Naive thymus-derived CD4-positive, alpha-beta T cell (primary cell): ENCODE data around the gene SMTNL2. TPM values are rescaled to one million over a fixed set of nuclear protein-coding genes. Genes with fewer than 3 reads are reported as not detected.
"Not testable (repeated sequence)": the region's sequence is repeated elsewhere in the genome, so short reads cannot be mapped to it uniquely, and the experiment has no call there.

Experiments used
- ATAC-seq: fragments of 150-1000 bp; cut with Tn5 transposase; 2 replicates; pipeline ENCODE4 v1.10.0; 2021; ENCODE audit warnings: mild to moderate bottlenecking, moderate library complexity
- CTCF ChIA-PET: fragments of 350-600 bp; sonication (Branson Sonifier 250); formaldehyde crosslinking; loops from one replicate; lab custom pipeline; 2021; ENCODE audit warnings: antibody characterized with exemption; lab: Charles Lee
- POLR2A ChIA-PET: fragments of 350-600 bp; sonication (Branson Sonifier 250); formaldehyde crosslinking; loops from one replicate; lab custom pipeline; 2021; ENCODE audit warnings: antibody characterized with exemption, inconsistent platforms; lab: Charles Lee
- DNase-seq, 9 donors: peaks; one replicate each; pipeline versions ENCODE4 v3.0.0 to v3.0.0-alpha.2; 2020 to 2022; ENCODE audit warnings: mixed read lengths in 1 of 9
- H3K27ac ChIP-seq: one replicate; pipeline ENCODE4 v1.7.0; 2013; ENCODE audit warnings: mild to moderate bottlenecking, low read depth, low read length, moderate library complexity
- H3K27me3 ChIP-seq, 2 donors: one replicate each; pipeline ENCODE4 v1.7.0; 2013; ENCODE audit warnings: low read length in 2 of 2, mild to moderate bottlenecking in 2 of 2, moderate library complexity in 2 of 2; ENCODE audit not compliant: control insufficient read depth in 2 of 2, insufficient read depth in 2 of 2
- H3K36me3 ChIP-seq, 3 experiments: 1 replicate in 2 of 3; 2 replicates in 1 of 3; pipeline ENCODE4 v1.7.0; 2013; ENCODE audit warnings: low read length in 3 of 3, mild to moderate bottlenecking in 3 of 3, moderate library complexity in 1 of 3; ENCODE audit not compliant: insufficient read depth in 3 of 3, control insufficient read depth in 2 of 3
- H3K4me1 ChIP-seq, 2 donors: one replicate each; pipeline ENCODE4 v1.7.0; 2013; ENCODE audit warnings: low read length in 2 of 2, mild to moderate bottlenecking in 2 of 2, moderate library complexity in 1 of 2; ENCODE audit not compliant: control insufficient read depth in 2 of 2, insufficient read depth in 2 of 2
- H3K4me3 ChIP-seq: 2 replicates; pipeline ENCODE4 v1.7.0; 2013; ENCODE audit warnings: mild to moderate bottlenecking, low read length
- H3K9me3 ChIP-seq, 3 experiments: 1 replicate in 2 of 3; 2 replicates in 1 of 3; pipeline ENCODE4 v1.7.0; 2013; ENCODE audit warnings: low read length in 3 of 3; ENCODE audit not compliant: control insufficient read depth in 2 of 3
- H3K27ac Mint-ChIP-seq, 9 donors: one replicate each; pipeline ENCODE4 v1.8.0; 2020 to 2022; ENCODE audit warnings: mixed read lengths in 9 of 9, mild to moderate bottlenecking in 8 of 9, moderate library complexity in 5 of 9, inconsistent platforms in 2 of 9
- H3K27me3 Mint-ChIP-seq, 5 donors: one replicate each; pipeline ENCODE4 v1.8.0; 2021 to 2022; ENCODE audit warnings: mixed read lengths in 5 of 5, mild to moderate bottlenecking in 1 of 5
- H3K36me3 Mint-ChIP-seq, 5 donors: one replicate each; pipeline ENCODE4 v1.8.0; 2020 to 2022; ENCODE audit warnings: mixed read lengths in 5 of 5, mild to moderate bottlenecking in 3 of 5, inconsistent platforms in 1 of 5
- H3K4me1 Mint-ChIP-seq, 7 donors: one replicate each; pipeline ENCODE4 v1.8.0; 2020 to 2022; ENCODE audit warnings: mixed read lengths in 7 of 7, mild to moderate bottlenecking in 3 of 7, inconsistent platforms in 1 of 7
- H3K4me3 Mint-ChIP-seq, 10 donors: one replicate each; pipeline ENCODE4 v1.8.0; 2020 to 2022; ENCODE audit warnings: mild to moderate bottlenecking in 10 of 10, mixed read lengths in 10 of 10, moderate library complexity in 6 of 10, inconsistent platforms in 2 of 10
- H3K9me3 Mint-ChIP-seq, 11 donors: one replicate each; pipeline ENCODE4 v1.8.0; 2020 to 2022; ENCODE audit warnings: mixed read lengths in 11 of 11, mild to moderate bottlenecking in 4 of 11, inconsistent platforms in 1 of 11, moderate library complexity in 1 of 11
- intact Hi-C, 2 donors: fragments of 100-400 bp; cut with micrococcal nuclease; formaldehyde crosslinking; loops; one replicate each; pipeline ENCODE4 v1.15.1; 2023
- polyA plus RNA-seq, 2 donors: library from polyadenylated mRNA; unstranded; fragments of 300-500 nt; fragmentation: Illumina TruSeq; gene quantifications; one replicate each; pipeline ENCODE4 v1.2.3, GENCODE V29; 2021
- total RNA-seq, 6 experiments: library from RNA in 5 of 6; stranded (reverse) in 5 of 6; gene quantifications; 1 replicate in 5 of 6; 2 replicates in 1 of 6; pipeline ENCODE4 v1.2.3 and lab custom pipeline; 2021 to 2026

SMTNL2 gene
- total and polyA plus RNA-seq, 7 experiments from 2014 or later: not detected

GRCh38 chr17:4574448-4575045 is 9.8 kb upstream of the SMTNL2 start:
- intact Hi-C loops: no loop called here
- no peaks in the 10 kb centered on the region for H3K9me3 ChIP-seq
- Mint-ChIP-seq H3K27ac (no peak overlapping the region), H3K9me3 (no peaks in the 10 kb centered on the region), H3K4me1 (peaks cover 0 to 16% (median 7%) of the 10 kb centered on the region in 7 donors), H3K36me3 (no peaks in the 10 kb centered on the region), H3K4me3 (no peak overlapping the region), H3K27me3 (peaks cover 0 to 32% (median 0%) of the 10 kb centered on the region in 5 donors)
- CTCF ChIA-PET: no interaction called here
- no peak overlapping the region for H3K27ac ChIP-seq
- POLR2A ChIA-PET: no interaction called here
- no peak for DNase-seq
- no peaks in the 10 kb centered on the region for H3K36me3 ChIP-seq
- no peaks in the 10 kb centered on the region for H3K4me1 ChIP-seq
- no peak overlapping the region for H3K4me3 ChIP-seq
- ATAC-seq: no peak
- H3K27me3 ChIP-seq: no peaks in the 10 kb centered on the region

GRCh38 chr17:4576161-4576558 is 8.2 kb upstream of the SMTNL2 start:
- ChIA-PET CTCF (interaction anchor here (1.3 kb wide), 1 partner anchor 10 kb away, joined by 3 read pairs; no protein-coding TSS in a partner anchor), POLR2A (no interaction called here)
- no peak for ATAC-seq
- H3K4me1 Mint-ChIP-seq: peaks cover 0 to 16% (median 5%) of the 10 kb centered on the region in 7 donors
- DNase-seq: no peak
- Histone ChIP-seq H3K4me3 (no peak overlapping the region), H3K4me1 (no peaks in the 10 kb centered on the region), H3K36me3 (no peaks in the 10 kb centered on the region), H3K27me3 (no peaks in the 10 kb centered on the region), H3K9me3 (no peaks in the 10 kb centered on the region), H3K27ac (no peak overlapping the region)
- no peak overlapping the region for H3K4me3 Mint-ChIP-seq
- intact Hi-C loops: no loop called here
- H3K27me3 Mint-ChIP-seq: peaks cover 0 to 30% (median 4%) of the 10 kb centered on the region in 5 donors
- no peaks in the 10 kb centered on the region for H3K36me3 Mint-ChIP-seq
- H3K27ac Mint-ChIP-seq: no peak overlapping the region
- H3K9me3 Mint-ChIP-seq: peaks cover 0 to 2% (median 0%) of the 10 kb centered on the region in 11 donors

GRCh38 chr17:4576729-4577322 is 7.5 kb upstream of the SMTNL2 start:
- POLR2A ChIA-PET: no interaction called here
- CTCF ChIA-PET: interaction anchor here (1.3 kb wide), 1 partner anchor 10 kb away, joined by 3 read pairs; no protein-coding TSS in a partner anchor
- no peak overlapping the region for H3K4me3 ChIP-seq

DNA sequence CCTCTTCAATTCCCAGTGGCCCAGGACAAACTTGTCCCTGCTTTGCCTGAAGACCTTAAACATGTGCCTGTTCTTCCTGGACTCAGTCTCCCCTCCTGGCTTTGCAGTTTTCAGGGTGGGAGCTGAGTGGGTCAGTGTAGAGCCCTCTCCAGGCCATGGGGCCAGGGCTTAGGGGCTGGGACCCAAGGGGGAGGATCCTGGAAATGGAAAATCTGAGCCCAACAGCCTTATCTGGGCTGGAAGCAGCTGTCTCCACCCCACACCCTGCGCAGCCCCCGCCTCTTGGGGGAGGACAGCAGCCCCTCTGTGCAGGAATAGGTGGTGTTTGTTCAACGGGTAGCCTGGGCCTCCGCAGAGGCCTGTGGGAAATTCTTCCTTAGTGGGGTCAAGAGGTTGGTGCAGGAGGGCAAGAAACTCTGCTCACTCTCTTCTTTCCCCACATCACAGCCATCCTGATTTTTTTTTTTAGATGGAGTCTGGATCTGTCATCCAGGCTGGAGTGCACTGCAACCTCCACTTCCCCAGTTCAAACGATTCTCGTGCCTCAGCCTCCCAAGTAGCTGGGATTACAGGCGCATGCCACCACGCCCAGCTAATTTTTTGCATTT is 6.8 kb upstream of the SMTNL2 start:
- no peak for DNase-seq
- Mint-ChIP-seq H3K36me3 (no peaks in the 10 kb centered on the region), H3K27ac (no peak overlapping the region), H3K27me3 (peaks cover 0 to 35% (median 9%) of the 10 kb centered on the region in 5 donors), H3K4me1 (peaks cover 0 to 16% (median 5%) of the 10 kb centered on the region in 7 donors), H3K9me3 (peaks cover 0 to 2% (median 0%) of the 10 kb centered on the region in 11 donors), H3K4me3 (no peak overlapping the region)
- Histone ChIP-seq H3K9me3 (no peaks in the 10 kb centered on the region), H3K27me3 (no peaks in the 10 kb centered on the region), H3K27ac (no peak overlapping the region), H3K36me3 (no peaks in the 10 kb centered on the region), H3K4me3 (no peak overlapping the region), H3K4me1 (no peaks in the 10 kb centered on the region)
- CTCF ChIA-PET: no interaction called here
- no peak for ATAC-seq
- POLR2A ChIA-PET: no interaction called here
- intact Hi-C loops: no loop called here

More at GRCh38 chr17:4576729-4577322, 7.5 kb upstream of the SMTNL2 start:
- no peak overlapping the region for H3K27ac ChIP-seq
- no peaks in the 10 kb centered on the region for H3K27me3 ChIP-seq
- H3K9me3 Mint-ChIP-seq: peaks cover 0 to 2% (median 0%) of the 10 kb centered on the region in 11 donors
- peaks cover 0 to 31% (median 5%) of the 10 kb centered on the region in 5 donors for H3K27me3 Mint-ChIP-seq
- no peaks in the 10 kb centered on the region for H3K36me3 Mint-ChIP-seq
- intact Hi-C loops: no loop called here
- no peak overlapping the region for H3K4me3 Mint-ChIP-seq
- peaks cover 0 to 16% (median 5%) of the 10 kb centered on the region in 7 donors for H3K4me1 Mint-ChIP-seq
- DNase-seq: no peak
- H3K9me3 ChIP-seq: no peaks in the 10 kb centered on the region
- no peak overlapping the region for H3K27ac Mint-ChIP-seq
- H3K4me1 ChIP-seq: no peaks in the 10 kb centered on the region
- H3K36me3 ChIP-seq: no peaks in the 10 kb centered on the region
- ATAC-seq: no peak

- H3K4me3 ChIP-seq, H3K9me3 Mint-ChIP-seq, H3K9me3 ChIP-seq, ATAC-seq, H3K4me1 ChIP-seq, H3K27me3 ChIP-seq, DNase-seq, H3K36me3 ChIP-seq, intact Hi-C loops, H3K36me3 Mint-ChIP-seq, H3K27ac Mint-ChIP-seq, H3K27ac ChIP-seq, H3K4me1 Mint-ChIP-seq, POLR2A ChIA-PET, H3K4me3 Mint-ChIP-seq: not testable (repeated sequence)
- CTCF ChIA-PET: interaction anchor here (0.6 kb wide), 1 partner anchor 197 kb away, joined by 3 read pairs; no protein-coding TSS in a partner anchor
- peaks cover 3 to 36% (median 18%) of the 10 kb centered on the region in 5 donors for H3K27me3 Mint-ChIP-seq
Measured at GRCh38 chr17:4578349-4578748, 6.0 kb upstream of the SMTNL2 start.

DNA sequence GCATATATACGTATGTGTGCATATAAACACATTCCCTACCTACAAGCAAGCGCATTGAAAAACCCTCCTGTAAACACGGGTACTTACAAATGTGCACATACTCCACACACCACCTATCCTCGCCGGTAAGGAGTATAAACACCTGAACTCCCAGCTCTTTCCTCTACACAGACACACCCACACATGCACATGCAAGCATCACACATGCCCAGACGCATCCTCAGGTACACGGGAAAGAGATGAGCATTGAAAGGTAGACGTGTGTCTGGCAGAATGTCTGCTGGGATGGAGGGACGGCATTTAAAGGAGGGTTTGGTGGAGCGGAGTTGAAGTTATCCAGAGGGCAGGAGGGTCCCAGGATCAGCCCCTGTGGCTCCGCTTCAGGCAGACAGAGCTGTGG is 4.7 kb upstream of the SMTNL2 start:
- H3K9me3 Mint-ChIP-seq: peaks cover 0 to 2% (median 0%) of the 10 kb centered on the region in 11 donors
- POLR2A ChIA-PET: no interaction called here
- no peak for DNase-seq
- no peaks in the 10 kb centered on the region for H3K36me3 Mint-ChIP-seq
- Histone ChIP-seq H3K27me3 (peaks cover 0 to 5% of the 10 kb centered on the region in 2 donors), H3K27ac (no peak overlapping the region), H3K4me1 (no peaks in the 10 kb centered on the region), H3K4me3 (no peak overlapping the region), H3K36me3 (no peaks in the 10 kb centered on the region), H3K9me3 (no peaks in the 10 kb centered on the region)
- intact Hi-C loops: no loop called here
- H3K27me3 Mint-ChIP-seq: peaks cover 11 to 40% (median 25%) of the 10 kb centered on the region in 5 donors
- no peak overlapping the region for H3K4me3 Mint-ChIP-seq
- CTCF ChIA-PET: interaction anchor here (0.5 kb wide), 1 partner anchor 290 kb away, joined by 4 read pairs; no protein-coding TSS in a partner anchor
- no peak for ATAC-seq
- H3K4me1 Mint-ChIP-seq: peaks cover 2 to 8% (median 4%) of the 10 kb centered on the region in 7 donors
- H3K27ac Mint-ChIP-seq: no peak overlapping the region
